Urothelium cell line (cell line): ENCODE data around the gene TAF10.
A peak's percentile ranks its signal among the peaks of the same experiment; 100 is the strongest.

Source experiments
- DNase-seq: peaks from one replicate; pipeline ENCODE4 v3.0.0; 2011; ENCODE audit warnings: low spot score, mixed read lengths
- FAIRE-seq: peaks from 2 replicates; lab custom pipeline; 2011; peaks lifted over from hg19 to GRCh38; lab: Jason Lieb, UNC

TAF10 gene

GRCh38 chr11:6609502-6610015 lies 2.5 kb downstream of the TAF10 start:
- FAIRE-seq = no peak
- no peak for DNase-seq

GRCh38 chr11:6608726-6609501 lies 3.1 kb downstream of the TAF10 start:
- FAIRE-seq (no peak), DNase-seq (no peak)

- FAIRE-seq = no peak
These were observed 4.0 kb downstream of the TAF10 start for GRCh38 chr11:6608011-6608410.

GRCh38 chr11:6607190-6607795 lies 4.7 kb downstream of the TAF10 start:
- no peak for DNase-seq
- no peak for FAIRE-seq

More at GRCh38 chr11:6608011-6608410, 4.0 kb downstream of the TAF10 start:
- no peak for DNase-seq

GRCh38 chr11:6606471-6607189 lies 5.4 kb downstream of the TAF10 start:
- FAIRE-seq (no peak), DNase-seq (peak; percentile 94)

GRCh38 chr11:6604790-6605189 lies 7.2 kb downstream of the TAF10 start:
- FAIRE-seq (no peak), DNase-seq (no peak)

- no peak for FAIRE-seq
These were observed 7.9 kb downstream of the TAF10 start for GRCh38 chr11:6604081-6604626.

GRCh38 chr11:6603287-6604080 lies 8.5 kb downstream of the TAF10 start, which contains the start of the genes ILK and RRP8:
Gene ILK, plus strand, starts transcription at chr11:6603774. Its CDS starts 498 bp downstream, at chr11:6604272.
Gene RRP8, minus strand, starts transcription at chr11:6603616. Its CDS starts 114 bp downstream, at chr11:6603502.
- DNase-seq (peak; percentile 95), FAIRE-seq (peak; percentile 17)

More at GRCh38 chr11:6604081-6604626, 7.9 kb downstream of the TAF10 start:
- DNase-seq = peak; percentile 57

GRCh38 chr11:6602096-6602940 lies 9.7 kb downstream of the TAF10 start:
- DNase-seq (no peak), FAIRE-seq (no peak)

GRCh38 chr11:6601041-6601461 lies 11.0 kb downstream of the TAF10 start:
- DNase-seq = no peak
- no peak for FAIRE-seq

- no peak for DNase-seq
- no peak for FAIRE-seq
These were observed 12.1 kb downstream of the TAF10 start for GRCh38 chr11:6599881-6600390.

- DNase-seq = no peak
- no peak for FAIRE-seq
These were observed 12.6 kb downstream of the TAF10 start for GRCh38 chr11:6599449-6599848.

GRCh38 chr11:6598555-6598954 lies 13.5 kb downstream of the TAF10 start:
- DNase-seq = no peak
- no peak for FAIRE-seq

- DNase-seq = no peak
- no peak for FAIRE-seq
These were observed 15.7 kb downstream of the TAF10 start for GRCh38 chr11:6596239-6596877.

GRCh38 chr11:6594142-6594768 lies 17.8 kb downstream of the TAF10 start:
- FAIRE-seq (no peak), DNase-seq (no peak)

- no peak for FAIRE-seq
These were observed 24.0 kb downstream of the TAF10 start for GRCh38 chr11:6588018-6588417.

GRCh38 chr11:6587360-6587953 lies 24.6 kb downstream of the TAF10 start:
- FAIRE-seq = no peak

More at GRCh38 chr11:6588018-6588417, 24.0 kb downstream of the TAF10 start:
- no peak for DNase-seq

More at GRCh38 chr11:6587360-6587953, 24.6 kb downstream of the TAF10 start:
- no peak for DNase-seq
